Mucosa of stomach (tissue), 1 donor: ENCODE results near the gene PSMD3.
A peak's percentile ranks its signal among the peaks of the same experiment; 100 is the strongest.
"Not testable (repeated sequence)": the region's sequence is repeated elsewhere in the genome, so short reads cannot be mapped to it uniquely, and the experiment has no call there.

Experiments
- H3K27me3 ChIP-seq: one replicate; pipeline ENCODE4 v1.7.0; 2013; ENCODE audit warnings: mild to moderate bottlenecking, low read length; ENCODE audit not compliant: control insufficient read depth, insufficient read depth
- H3K36me3 ChIP-seq: one replicate; pipeline ENCODE4 v1.7.0; 2013; ENCODE audit warnings: low read length; ENCODE audit not compliant: control insufficient read depth, insufficient read depth
- H3K4me1 ChIP-seq: one replicate; pipeline ENCODE4 v1.7.0; 2013; ENCODE audit warnings: mild to moderate bottlenecking, low read length; ENCODE audit not compliant: control insufficient read depth, insufficient read depth
- H3K4me3 ChIP-seq: one replicate; pipeline ENCODE4 v1.7.0; 2013; ENCODE audit warnings: low read length
- H3K9ac ChIP-seq: one replicate; pipeline ENCODE4 v1.7.0; 2013; ENCODE audit warnings: mild to moderate bottlenecking, low read length, moderate library complexity
- H3K9me3 ChIP-seq: one replicate; pipeline ENCODE4 v1.7.0; 2013; ENCODE audit warnings: mild to moderate bottlenecking, low read length, moderate library complexity; ENCODE audit not compliant: control insufficient read depth
- donor health status: Pancreatic carcinoma.

The PSMD3 gene

DNA sequence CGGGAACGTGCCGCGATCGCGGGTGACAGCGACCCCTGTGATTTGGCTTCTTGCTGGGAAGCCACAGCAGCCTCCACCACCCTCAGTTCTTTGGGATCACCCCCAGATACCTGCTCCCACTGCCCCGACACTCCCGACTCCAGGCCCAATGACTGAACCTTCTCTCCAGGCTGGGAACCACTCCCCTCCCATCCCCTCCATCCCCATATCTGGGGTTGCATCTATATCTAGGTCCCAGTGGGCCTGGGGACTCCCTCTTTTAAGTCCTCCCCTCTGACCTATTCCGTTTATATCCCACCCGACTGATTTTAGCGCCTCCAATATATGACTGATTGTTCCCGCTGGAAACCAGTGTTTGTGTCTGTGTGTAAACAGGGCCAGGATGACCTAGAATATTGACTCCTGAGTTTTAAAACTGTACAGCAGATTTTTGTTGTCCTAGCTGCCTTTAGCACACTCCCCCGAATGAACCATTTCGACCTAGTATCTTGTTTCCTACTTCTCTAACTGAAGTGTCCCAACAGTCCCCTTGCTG lies 667 bp downstream of the PSMD3 start:
- Histone ChIP-seq H3K9me3 (no peaks in the 10 kb centered on the region), H3K4me1 (peaks cover 16% of the 10 kb centered on the region), H3K36me3 (peaks cover 6% of the 10 kb centered on the region)

DNA sequence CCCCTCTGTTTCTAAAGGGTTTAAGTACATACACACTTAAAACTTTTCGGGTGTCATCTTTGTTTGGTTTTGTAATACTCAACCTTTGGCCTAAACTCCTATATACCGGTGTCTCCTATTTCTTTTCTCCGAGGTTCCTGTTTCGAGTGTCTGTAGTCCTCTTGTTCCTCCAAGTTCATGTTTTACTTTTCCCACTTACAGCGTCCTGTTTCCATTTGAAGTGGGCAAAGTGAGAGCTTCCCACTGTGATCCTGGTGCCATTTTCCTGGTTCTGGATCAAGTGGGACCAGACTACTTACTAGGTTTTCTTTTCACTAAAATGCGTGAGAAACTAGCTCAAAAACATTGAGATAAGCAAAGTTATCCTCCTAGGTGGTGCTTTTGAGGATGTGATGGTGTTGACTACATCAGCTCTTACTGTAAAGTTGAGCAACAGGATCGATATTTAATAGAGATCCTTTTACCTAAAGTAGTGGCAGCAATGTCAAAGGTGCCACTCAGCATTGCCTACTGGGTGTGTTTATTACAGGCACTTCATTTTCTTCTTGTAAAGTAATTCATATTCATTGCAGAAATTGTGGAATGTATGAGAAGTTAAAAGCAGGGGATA lies 1.3 kb downstream of the PSMD3 start:
- H3K27me3 ChIP-seq, result peaks cover 5% of the 10 kb centered on the region
- H3K4me1 ChIP-seq, result peaks cover 16% of the 10 kb centered on the region
- peak overlapping the region; percentile 94 for H3K9ac ChIP-seq
- H3K9me3 ChIP-seq, result no peaks in the 10 kb centered on the region
- H3K36me3 ChIP-seq, result peaks cover 8% of the 10 kb centered on the region
- H3K4me3 ChIP-seq, result no peak overlapping the region

More for the DNA sequence above, 667 bp downstream of the PSMD3 start:
- Histone ChIP-seq H3K27me3 (peaks cover 5% of the 10 kb centered on the region), H3K4me3 (peak overlapping the region; percentile 97), H3K9ac (peak overlapping the region; percentile 94)

DNA sequence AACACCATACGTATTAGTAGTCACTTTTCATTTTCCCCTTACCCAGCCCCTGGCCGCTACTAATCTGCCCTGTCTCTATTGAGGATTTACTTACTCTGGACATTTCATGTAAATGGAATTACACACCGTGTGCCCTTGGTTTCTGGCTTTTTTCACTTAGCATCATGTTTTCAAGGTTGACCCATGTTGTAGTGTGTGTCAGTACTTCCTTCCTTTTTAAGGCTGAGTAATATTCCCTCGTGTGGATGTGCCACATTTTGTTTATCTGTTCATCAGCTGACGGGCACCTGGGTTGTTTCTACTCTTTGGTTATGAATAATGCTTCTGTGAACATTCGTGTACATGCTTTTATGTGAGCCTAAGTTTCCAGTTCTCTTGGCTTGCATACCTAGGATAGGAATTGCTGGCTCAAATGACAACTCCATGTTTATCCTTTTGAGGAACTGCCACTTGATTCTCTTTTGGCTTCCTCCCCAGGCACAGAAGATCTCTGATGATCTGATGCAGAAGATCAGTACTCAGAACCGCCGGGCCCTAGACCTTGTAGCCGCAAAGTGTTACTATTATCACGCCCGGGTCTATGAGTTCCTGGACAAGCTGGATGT lies 7.7 kb downstream of the PSMD3 start:
- H3K27me3 ChIP-seq, result no peaks in the 10 kb centered on the region
- peaks cover 41% of the 10 kb centered on the region for H3K36me3 ChIP-seq
- H3K4me3 ChIP-seq, result no peak overlapping the region
- H3K4me1 ChIP-seq, result no peaks in the 10 kb centered on the region
- no peak overlapping the region for H3K9ac ChIP-seq
- no peaks in the 10 kb centered on the region for H3K9me3 ChIP-seq

DNA sequence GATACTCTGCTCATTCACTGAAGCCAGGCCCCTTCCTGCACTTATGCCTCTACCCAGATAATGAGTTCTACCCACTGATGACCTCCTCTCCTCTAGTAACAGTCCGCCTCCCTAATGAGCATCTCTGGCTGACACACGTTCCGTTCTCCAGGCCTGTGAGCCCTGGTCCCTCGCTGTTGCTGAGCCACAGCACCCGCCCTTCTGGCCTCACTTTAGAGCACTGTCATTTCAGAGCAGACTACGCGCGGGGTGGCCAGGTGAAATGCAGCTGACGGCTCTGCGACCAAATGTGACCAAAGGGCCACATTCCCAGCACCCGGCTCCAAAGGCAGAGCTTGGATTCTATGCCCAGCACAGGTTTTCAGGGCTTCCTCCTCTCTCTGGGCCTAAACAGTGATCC lies 13.8 kb downstream of the PSMD3 start:
- peaks cover 42% of the 10 kb centered on the region for H3K36me3 ChIP-seq

DNA sequence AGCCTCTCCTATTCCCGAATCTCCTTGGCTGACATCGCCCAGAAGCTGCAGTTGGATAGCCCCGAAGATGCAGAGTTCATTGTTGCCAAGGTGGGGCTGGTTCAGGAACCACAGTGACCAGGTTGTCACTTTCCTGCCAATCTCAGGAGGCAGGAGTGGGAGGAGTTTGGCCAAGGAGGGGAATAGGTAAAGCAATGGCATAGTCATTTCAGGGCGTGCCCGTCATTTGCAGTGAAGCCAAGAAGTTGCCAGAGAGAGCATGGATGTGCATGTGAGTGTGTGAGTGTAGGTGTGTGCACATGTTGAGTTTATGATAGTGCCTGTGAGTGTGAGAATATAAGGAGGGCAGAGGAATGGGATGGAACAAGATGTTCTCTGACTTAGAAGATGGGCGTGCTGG lies 14.8 kb downstream of the PSMD3 start:
- Histone ChIP-seq H3K36me3 (peaks cover 35% of the 10 kb centered on the region), H3K9ac (peak overlapping the region; percentile 0), H3K9me3 (no peaks in the 10 kb centered on the region), H3K4me3 (no peak overlapping the region), H3K27me3 (no peaks in the 10 kb centered on the region), H3K4me1 (peaks cover 10% of the 10 kb centered on the region)

More for the DNA sequence above, 13.8 kb downstream of the PSMD3 start:
- H3K9me3 ChIP-seq, result no peaks in the 10 kb centered on the region
- no peaks in the 10 kb centered on the region for H3K27me3 ChIP-seq
- H3K4me3 ChIP-seq, result no peak overlapping the region
- peaks cover 10% of the 10 kb centered on the region for H3K4me1 ChIP-seq
- no peak overlapping the region for H3K9ac ChIP-seq

DNA sequence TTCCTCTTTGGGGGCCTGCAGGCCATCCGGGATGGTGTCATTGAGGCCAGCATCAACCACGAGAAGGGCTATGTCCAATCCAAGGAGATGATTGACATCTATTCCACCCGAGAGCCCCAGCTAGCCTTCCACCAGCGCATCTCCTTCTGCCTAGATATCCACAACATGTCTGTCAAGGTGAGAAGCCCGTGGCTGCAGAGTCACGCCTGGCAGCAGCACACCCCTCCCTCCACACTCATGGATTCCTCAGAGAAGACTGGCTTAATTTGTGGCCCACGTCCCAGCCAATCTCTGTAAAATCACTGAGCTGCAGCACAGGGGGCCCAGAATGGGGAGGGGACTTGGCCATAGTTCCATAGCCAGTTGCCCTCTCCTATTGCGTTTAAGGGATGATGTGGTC lies 15.6 kb downstream of the PSMD3 start:
- Histone ChIP-seq H3K9me3 (no peaks in the 10 kb centered on the region), H3K36me3 (peaks cover 31% of the 10 kb centered on the region), H3K4me1 (peaks cover 10% of the 10 kb centered on the region), H3K9ac (no peak overlapping the region), H3K27me3 (no peaks in the 10 kb centered on the region), H3K4me3 (no peak overlapping the region)

DNA sequence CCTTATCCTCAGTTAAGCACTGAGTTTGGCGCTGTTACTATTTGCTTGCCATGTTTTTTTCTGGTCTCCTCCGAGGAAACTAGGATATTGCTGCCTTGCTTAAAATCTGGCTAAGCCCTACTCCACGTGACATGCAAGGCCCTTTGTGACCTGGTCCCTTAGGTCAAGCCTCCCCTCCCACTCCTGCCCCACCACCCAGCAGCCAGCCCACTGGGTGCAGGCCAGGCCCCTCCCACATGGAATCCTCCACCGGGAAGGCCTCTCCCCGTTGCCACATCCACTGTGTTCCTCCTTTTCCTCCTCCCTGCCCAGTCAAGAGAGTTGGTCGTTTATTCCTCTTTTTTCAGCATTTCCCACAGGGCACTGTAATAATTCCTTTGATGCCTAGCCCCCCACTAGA lies 16.2 kb downstream of the PSMD3 start:
- Histone ChIP-seq H3K27me3 (no peaks in the 10 kb centered on the region), H3K4me3 (no peak overlapping the region), H3K9me3 (no peaks in the 10 kb centered on the region), H3K9ac (no peak overlapping the region), H3K36me3 (peaks cover 31% of the 10 kb centered on the region), H3K4me1 (peaks cover 10% of the 10 kb centered on the region)

DNA sequence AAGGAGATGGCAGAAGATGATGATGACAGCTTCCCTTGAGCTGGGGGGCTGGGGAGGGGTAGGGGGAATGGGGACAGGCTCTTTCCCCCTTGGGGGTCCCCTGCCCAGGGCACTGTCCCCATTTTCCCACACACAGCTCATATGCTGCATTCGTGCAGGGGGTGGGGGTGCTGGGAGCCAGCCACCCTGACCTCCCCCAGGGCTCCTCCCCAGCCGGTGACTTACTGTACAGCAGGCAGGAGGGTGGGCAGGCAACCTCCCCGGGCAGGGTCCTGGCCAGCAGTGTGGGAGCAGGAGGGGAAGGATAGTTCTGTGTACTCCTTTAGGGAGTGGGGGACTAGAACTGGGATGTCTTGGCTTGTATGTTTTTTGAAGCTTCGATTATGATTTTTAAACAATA lies 16.9 kb downstream of the PSMD3 start:
- H3K27me3 ChIP-seq, result no peaks in the 10 kb centered on the region
- H3K9me3 ChIP-seq, result no peaks in the 10 kb centered on the region
- H3K36me3 ChIP-seq, result peaks cover 26% of the 10 kb centered on the region
- peaks cover 10% of the 10 kb centered on the region for H3K4me1 ChIP-seq
- no peak overlapping the region for H3K9ac ChIP-seq
- H3K4me3 ChIP-seq, result no peak overlapping the region

DNA sequence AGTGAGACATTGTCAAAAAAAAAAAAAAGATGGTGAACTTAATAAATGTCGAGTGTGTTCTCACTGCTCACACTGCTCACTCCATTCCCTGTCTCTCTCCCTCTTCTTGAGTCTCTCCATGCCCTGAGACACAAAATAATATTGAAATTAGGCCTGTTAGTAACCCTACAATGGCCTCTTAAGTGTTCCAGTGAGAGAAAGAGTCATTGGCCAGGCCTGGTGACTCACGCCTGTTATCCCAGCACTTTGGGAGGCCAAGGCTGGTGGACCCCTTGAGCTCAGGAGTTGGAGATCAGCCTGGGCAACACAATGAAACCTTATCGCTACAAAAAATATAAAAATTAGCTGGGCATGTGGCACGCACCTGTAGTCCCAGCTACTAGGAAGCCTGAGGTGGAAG lies 18.5 kb downstream of the PSMD3 start:
- H3K4me3 ChIP-seq, result no peak overlapping the region
- peaks cover 10% of the 10 kb centered on the region for H3K4me1 ChIP-seq
- no peaks in the 10 kb centered on the region for H3K9me3 ChIP-seq
- H3K9ac ChIP-seq, result no peak overlapping the region
- no peaks in the 10 kb centered on the region for H3K27me3 ChIP-seq
- H3K36me3 ChIP-seq, result peaks cover 22% of the 10 kb centered on the region

DNA sequence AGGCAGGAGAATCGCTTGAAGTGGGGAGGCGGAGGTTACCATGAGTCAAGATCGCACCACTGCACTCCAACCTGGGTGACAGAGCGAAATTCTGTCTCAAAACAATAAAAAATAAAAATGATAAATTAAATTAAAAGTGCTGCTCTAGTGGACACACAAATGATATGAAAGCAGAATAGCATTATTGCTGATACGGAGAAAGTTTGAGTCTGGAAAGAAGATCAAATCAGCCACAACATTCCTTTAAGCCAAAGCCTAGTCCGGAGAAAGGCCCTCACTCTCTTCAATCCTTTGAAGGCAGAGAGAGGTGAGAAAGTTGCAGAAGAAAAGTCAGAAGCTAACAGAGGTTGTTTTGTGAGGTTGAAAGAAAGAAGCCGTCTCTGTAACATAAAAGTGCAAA lies 19.6 kb downstream of the PSMD3 start:
- Histone ChIP-seq H3K4me3 (no peak overlapping the region), H3K27me3 (no peaks in the 10 kb centered on the region), H3K9ac (no peak overlapping the region), H3K4me1 (peaks cover 11% of the 10 kb centered on the region), H3K36me3 (peaks cover 16% of the 10 kb centered on the region), H3K9me3 (no peaks in the 10 kb centered on the region)

DNA sequence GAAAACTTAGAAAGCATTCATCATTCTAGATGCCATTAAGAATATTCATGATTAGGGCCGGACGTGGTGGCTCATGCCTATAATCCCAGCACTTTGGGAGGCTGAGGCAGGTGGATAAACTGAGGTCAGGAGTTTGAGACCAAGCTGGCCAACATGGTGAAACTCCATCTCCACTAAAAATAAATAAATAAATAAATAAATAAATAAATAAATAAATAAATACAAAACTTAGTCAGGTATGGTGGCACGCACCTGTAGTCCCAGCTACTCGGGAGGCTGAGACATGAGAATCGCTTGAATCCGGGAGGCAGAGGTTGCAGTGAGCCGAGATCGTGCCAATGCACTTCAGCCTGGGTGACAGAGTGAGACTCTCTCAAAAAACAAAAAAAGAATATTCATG lies 20.7 kb downstream of the PSMD3 start:
- not testable (repeated sequence) for H3K9ac ChIP-seq, H3K27me3 ChIP-seq, H3K36me3 ChIP-seq, H3K4me3 ChIP-seq, H3K9me3 ChIP-seq, H3K4me1 ChIP-seq

DNA sequence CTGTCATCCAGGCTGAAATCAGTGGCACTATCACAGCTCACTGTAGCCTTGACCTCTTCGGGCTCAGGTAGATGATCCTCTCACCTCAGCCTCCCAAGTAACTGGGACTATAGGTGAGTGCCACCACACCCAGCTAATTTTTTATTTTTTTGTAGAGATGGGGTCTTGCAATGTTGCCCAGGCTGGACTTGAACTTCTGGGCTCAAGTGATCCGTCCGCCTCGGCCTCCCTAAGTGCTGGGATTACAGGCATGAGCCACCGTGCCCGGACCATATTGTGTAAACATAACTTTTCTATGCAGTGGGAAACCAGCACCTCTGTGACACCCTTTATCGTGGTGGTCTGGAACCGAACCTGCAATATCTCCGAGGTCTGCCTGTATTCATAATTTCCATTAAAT lies 23.5 kb downstream of the PSMD3 start:
- Histone ChIP-seq H3K9ac (no peak overlapping the region), H3K27me3 (no peaks in the 10 kb centered on the region), H3K4me1 (peaks cover 5% of the 10 kb centered on the region), H3K9me3 (no peaks in the 10 kb centered on the region), H3K4me3 (no peak overlapping the region), H3K36me3 (no peaks in the 10 kb centered on the region)
